ENCODE data around the gene IL23R.

The IL23R gene

DNA sequence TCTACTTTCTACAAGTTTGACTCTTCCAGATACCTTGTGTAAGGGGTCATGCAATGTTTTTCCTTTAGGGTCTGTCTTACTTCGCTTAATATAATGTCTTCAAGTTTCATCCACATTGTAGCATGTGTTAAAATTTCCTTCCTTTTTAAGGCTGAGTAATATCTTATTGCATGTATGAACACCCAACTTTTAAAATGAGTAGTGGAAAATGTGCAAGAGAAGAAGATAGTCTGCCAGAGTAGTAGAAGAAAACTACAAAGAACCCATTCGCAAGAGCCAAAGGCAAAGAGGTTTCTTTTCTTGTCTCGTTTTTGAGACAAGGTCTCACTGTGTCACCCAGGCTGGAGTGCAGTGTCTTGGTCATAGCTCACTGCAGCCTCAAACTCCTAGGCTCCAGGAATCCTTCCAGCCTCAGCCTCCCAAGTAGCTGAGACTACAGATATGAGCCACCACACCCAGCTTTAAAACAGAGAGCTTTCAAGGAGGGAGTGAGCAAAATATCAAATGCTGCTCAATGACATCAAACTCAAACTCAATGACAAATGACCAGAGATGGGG, 9.4 kb downstream of the IL23R start:
- Histone ChIP-seq H3K9ac (ENCODE audit: insufficient read length, low read depth) (no peak overlapping the region), H3K9me3 (ENCODE audit: insufficient read depth, low read length) (no peaks in the 10 kb centered on the region), H3K4me3 (ENCODE audit: insufficient read length, low read depth) (no peak overlapping the region), H3K4me1 (ENCODE audit: insufficient read depth, insufficient read length) (no peaks in the 10 kb centered on the region), H3K27me3 (ENCODE audit: insufficient read depth, insufficient read length) (no peaks in the 10 kb centered on the region), H3K36me3 (ENCODE audit: insufficient read depth, insufficient read length, low read length) (no peaks in the 10 kb centered on the region)
- DNase-seq (ENCODE audit: low read depth, low spot score) = no peak
- TF ChIP-seq SUZ12 (IDR thresholded peaks at IDR 0.05; ENCODE audit: extremely low read depth, insufficient read depth, insufficient read length) (no peak), ZNF274 (IDR thresholded peaks at IDR 0.05; ENCODE audit: low read depth, low read length) (no peak), YY1 (IDR thresholded peaks at IDR 0.05; ENCODE audit: insufficient read depth, insufficient read length) (no peak)

GRCh38 chr1:67184838-67185421, 18.7 kb downstream of the IL23R start:
- no peak for TF ChIP-seq ZNF274 (IDR thresholded peaks at IDR 0.05; ENCODE audit: low read depth, low read length)
- Histone ChIP-seq H3K9ac (ENCODE audit: insufficient read length, low read depth) (no peak overlapping the region), H3K4me3 (ENCODE audit: insufficient read length, low read depth) (no peak overlapping the region), H3K36me3 (ENCODE audit: insufficient read depth, insufficient read length, low read length) (no peaks in the 10 kb centered on the region), H3K9me3 (ENCODE audit: insufficient read depth, low read length) (peaks cover 11% of the 10 kb centered on the region; the same call in 1 of the 2 replicates), H3K27me3 (ENCODE audit: insufficient read depth, insufficient read length) (no peaks in the 10 kb centered on the region), H3K4me1 (ENCODE audit: insufficient read depth, insufficient read length) (no peaks in the 10 kb centered on the region)
- DNase-seq (ENCODE audit: low read depth, low spot score) = no peak

DNA sequence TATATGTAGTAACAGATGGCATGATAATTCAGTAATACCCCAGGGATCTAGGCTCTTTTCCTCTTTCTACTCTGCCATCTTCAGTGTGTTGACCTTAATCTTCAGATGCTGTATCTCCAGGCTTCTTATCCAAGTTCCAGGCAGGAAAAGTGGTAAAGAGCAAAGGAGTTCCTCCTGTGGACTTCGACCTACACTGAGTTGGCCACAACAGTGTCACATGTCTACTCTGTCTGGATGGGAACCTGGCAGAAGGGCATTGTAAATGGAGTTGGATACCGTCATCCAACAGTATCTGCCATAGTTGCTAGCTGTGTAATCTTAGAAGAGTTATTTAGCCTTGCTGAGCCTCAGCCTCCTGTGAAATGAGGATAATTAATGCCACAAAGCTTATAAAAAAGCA, 21.9 kb downstream of the IL23R start:
- no peak overlapping the region for H3K4me3 ChIP-seq (ENCODE audit: insufficient read length, low read depth)
- TF ChIP-seq ZNF274 (IDR thresholded peaks at IDR 0.05; ENCODE audit: low read depth, low read length) (no peak), YY1 (IDR thresholded peaks at IDR 0.05; ENCODE audit: insufficient read depth, insufficient read length) (no peak), SUZ12 (IDR thresholded peaks at IDR 0.05; ENCODE audit: extremely low read depth, insufficient read depth, insufficient read length) (no peak)
- DNase-seq (ENCODE audit: low read depth, low spot score) = no peak
- H3K36me3 ChIP-seq (ENCODE audit: insufficient read depth, insufficient read length, low read length) = no peaks in the 10 kb centered on the region
- H3K27me3 ChIP-seq (ENCODE audit: insufficient read depth, insufficient read length) = no peaks in the 10 kb centered on the region
- 0 out of 2 replicates have a peak, but pooled peaks cover under 1% of the 10 kb centered on the region for H3K9me3 ChIP-seq (ENCODE audit: insufficient read depth, low read length)
- H3K9ac ChIP-seq (ENCODE audit: insufficient read length, low read depth) = no peak overlapping the region
- H3K4me1 ChIP-seq (ENCODE audit: insufficient read depth, insufficient read length) = no peaks in the 10 kb centered on the region

- no peaks in the 10 kb centered on the region for H3K4me1 ChIP-seq (ENCODE audit: insufficient read depth, insufficient read length)
- no peak overlapping the region for H3K4me3 ChIP-seq (ENCODE audit: insufficient read length, low read depth)
- H3K36me3 ChIP-seq (ENCODE audit: insufficient read depth, insufficient read length, low read length) = no peaks in the 10 kb centered on the region
- H3K9me3 ChIP-seq (ENCODE audit: insufficient read depth, low read length) = no peaks in the 10 kb centered on the region
- TF ChIP-seq ZNF274 (IDR thresholded peaks at IDR 0.05; ENCODE audit: low read depth, low read length) = no peak
- no peak for TF ChIP-seq SUZ12 (IDR thresholded peaks at IDR 0.05; ENCODE audit: extremely low read depth, insufficient read depth, insufficient read length)
- no peak for TF ChIP-seq YY1 (IDR thresholded peaks at IDR 0.05; ENCODE audit: insufficient read depth, insufficient read length)
- no peak for DNase-seq (ENCODE audit: low read depth, low spot score)
- no peaks in the 10 kb centered on the region for H3K27me3 ChIP-seq (ENCODE audit: insufficient read depth, insufficient read length)
- H3K9ac ChIP-seq (ENCODE audit: insufficient read length, low read depth) = no peak overlapping the region
Observed at GRCh38 chr1:67189953-67190352, 23.7 kb downstream of the IL23R start.

DNA sequence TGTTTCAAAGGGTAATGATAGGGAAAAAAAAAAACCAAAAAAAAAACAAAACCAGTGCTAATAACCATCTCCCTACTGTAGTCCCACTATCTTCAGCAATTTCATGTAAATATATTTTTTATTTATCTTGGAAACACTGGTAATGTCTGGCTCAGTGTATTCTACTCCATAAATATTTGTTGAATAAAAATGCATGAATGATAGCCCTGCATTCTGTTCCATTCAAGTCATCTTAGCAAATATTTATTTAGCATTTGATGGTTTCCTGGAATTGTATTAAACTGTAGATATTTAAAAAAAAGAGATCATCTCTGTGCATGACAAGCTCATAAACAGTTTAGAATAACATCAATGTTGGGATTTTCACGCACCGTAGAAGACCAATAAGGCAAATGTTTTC, 24.2 kb downstream of the IL23R start:
- Histone ChIP-seq H3K27me3 (ENCODE audit: insufficient read depth, insufficient read length) (no peaks in the 10 kb centered on the region), H3K4me3 (ENCODE audit: insufficient read length, low read depth) (no peak overlapping the region), H3K36me3 (ENCODE audit: insufficient read depth, insufficient read length, low read length) (no peaks in the 10 kb centered on the region), H3K4me1 (ENCODE audit: insufficient read depth, insufficient read length) (no peaks in the 10 kb centered on the region), H3K9me3 (ENCODE audit: insufficient read depth, low read length) (no peaks in the 10 kb centered on the region), H3K9ac (ENCODE audit: insufficient read length, low read depth) (no peak overlapping the region)
- TF ChIP-seq YY1 (IDR thresholded peaks at IDR 0.05; ENCODE audit: insufficient read depth, insufficient read length) = no peak
- no peak for TF ChIP-seq ZNF274 (IDR thresholded peaks at IDR 0.05; ENCODE audit: low read depth, low read length)
- TF ChIP-seq SUZ12 (IDR thresholded peaks at IDR 0.05; ENCODE audit: extremely low read depth, insufficient read depth, insufficient read length) = no peak
- DNase-seq (ENCODE audit: low read depth, low spot score) = no peak

DNA sequence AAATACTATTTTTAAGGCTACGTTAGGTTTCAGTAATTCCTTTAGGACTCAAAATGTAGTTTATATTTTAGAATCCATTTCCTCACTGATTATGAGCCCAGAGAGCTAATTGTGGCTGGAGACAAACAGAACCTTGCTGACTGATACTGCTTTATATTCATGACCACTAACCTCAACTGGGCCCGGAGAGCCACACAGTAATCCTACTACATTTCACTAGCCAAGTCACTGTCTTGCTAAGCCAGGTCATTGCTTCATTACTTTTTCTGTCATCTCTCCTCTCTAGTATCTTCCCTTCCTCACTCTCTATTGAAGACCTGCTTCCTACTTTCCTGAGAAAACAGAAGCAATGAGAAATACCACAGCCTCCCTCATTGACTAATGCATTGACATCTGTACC, 24.7 kb downstream of the IL23R start:
- Histone ChIP-seq H3K27me3 (ENCODE audit: insufficient read depth, insufficient read length) (no peaks in the 10 kb centered on the region), H3K9ac (ENCODE audit: insufficient read length, low read depth) (no peak overlapping the region), H3K4me3 (ENCODE audit: insufficient read length, low read depth) (no peak overlapping the region), H3K36me3 (ENCODE audit: insufficient read depth, insufficient read length, low read length) (no peaks in the 10 kb centered on the region), H3K4me1 (ENCODE audit: insufficient read depth, insufficient read length) (no peaks in the 10 kb centered on the region), H3K9me3 (ENCODE audit: insufficient read depth, low read length) (no peaks in the 10 kb centered on the region)
- no peak for DNase-seq (ENCODE audit: low read depth, low spot score)
- TF ChIP-seq YY1 (IDR thresholded peaks at IDR 0.05; ENCODE audit: insufficient read depth, insufficient read length) (no peak), SUZ12 (IDR thresholded peaks at IDR 0.05; ENCODE audit: extremely low read depth, insufficient read depth, insufficient read length) (no peak), ZNF274 (IDR thresholded peaks at IDR 0.05; ENCODE audit: low read depth, low read length) (no peak)

GRCh38 chr1:67191668-67192520, 25.6 kb downstream of the IL23R start:
- Histone ChIP-seq H3K4me3 (ENCODE audit: insufficient read length, low read depth) (no peak overlapping the region), H3K36me3 (ENCODE audit: insufficient read depth, insufficient read length, low read length) (no peaks in the 10 kb centered on the region), H3K27me3 (ENCODE audit: insufficient read depth, insufficient read length) (no peaks in the 10 kb centered on the region), H3K9ac (ENCODE audit: insufficient read length, low read depth) (no peak overlapping the region), H3K9me3 (ENCODE audit: insufficient read depth, low read length) (no peaks in the 10 kb centered on the region), H3K4me1 (ENCODE audit: insufficient read depth, insufficient read length) (no peaks in the 10 kb centered on the region)
- no peak for DNase-seq (ENCODE audit: low read depth, low spot score)
- TF ChIP-seq SUZ12 (IDR thresholded peaks at IDR 0.05; ENCODE audit: extremely low read depth, insufficient read depth, insufficient read length) = no peak

All from NT2/D1 (cell line).